GM19328 (cell line): Measurements from ENCODE around the gene GALNT9.

ENCODE experiments used
- ATAC-seq: cut with Tn5 transposase; IDR thresholded peaks from one replicate; pipeline ENCODE4 v1.9.1; 2021; ENCODE audit warnings: mild to moderate bottlenecking, moderate library complexity; ENCODE audit not compliant: unreplicated experiment

GALNT9 gene

DNA sequence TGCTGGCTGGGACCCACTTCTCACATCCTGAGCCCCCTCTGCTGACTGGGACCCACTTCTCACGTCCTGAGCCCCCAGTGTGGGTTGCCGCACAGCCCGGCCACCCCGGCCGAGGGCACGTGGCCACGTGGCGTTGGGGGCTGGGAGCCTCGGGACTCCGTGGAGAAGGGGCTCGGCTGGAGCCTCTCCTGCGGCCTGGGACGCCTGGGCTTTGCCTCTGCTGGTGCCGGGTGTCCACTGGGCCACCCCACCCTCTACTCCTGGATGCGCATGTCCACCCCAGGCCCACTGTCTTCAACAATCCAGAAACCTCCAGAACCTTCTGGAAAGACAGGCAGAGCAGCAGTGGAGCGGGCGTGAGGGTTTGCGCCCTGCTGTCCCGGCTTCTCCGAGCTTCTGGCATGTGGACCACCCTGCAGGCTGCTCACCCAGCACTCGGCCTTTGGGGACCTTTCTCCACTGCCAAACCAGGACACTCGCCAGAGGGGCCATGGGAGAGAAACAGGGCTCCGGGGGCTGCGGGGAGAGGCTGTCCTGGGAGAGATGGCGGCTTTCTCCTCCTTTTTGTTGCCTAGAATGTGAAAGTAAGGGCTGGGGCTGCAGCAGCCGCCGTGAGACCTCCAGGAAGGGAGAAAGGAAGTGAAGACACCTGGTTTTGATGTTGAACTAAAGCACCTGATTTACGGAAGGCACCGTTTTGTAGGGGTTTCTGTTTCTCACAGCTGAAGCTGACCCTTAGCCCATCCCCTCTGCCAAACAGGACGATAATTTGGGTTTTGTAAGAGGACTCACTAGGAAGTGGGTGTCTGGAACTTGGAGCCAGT lies 155.2 kb downstream of the GALNT9 start:
- ATAC-seq: no peak

DNA sequence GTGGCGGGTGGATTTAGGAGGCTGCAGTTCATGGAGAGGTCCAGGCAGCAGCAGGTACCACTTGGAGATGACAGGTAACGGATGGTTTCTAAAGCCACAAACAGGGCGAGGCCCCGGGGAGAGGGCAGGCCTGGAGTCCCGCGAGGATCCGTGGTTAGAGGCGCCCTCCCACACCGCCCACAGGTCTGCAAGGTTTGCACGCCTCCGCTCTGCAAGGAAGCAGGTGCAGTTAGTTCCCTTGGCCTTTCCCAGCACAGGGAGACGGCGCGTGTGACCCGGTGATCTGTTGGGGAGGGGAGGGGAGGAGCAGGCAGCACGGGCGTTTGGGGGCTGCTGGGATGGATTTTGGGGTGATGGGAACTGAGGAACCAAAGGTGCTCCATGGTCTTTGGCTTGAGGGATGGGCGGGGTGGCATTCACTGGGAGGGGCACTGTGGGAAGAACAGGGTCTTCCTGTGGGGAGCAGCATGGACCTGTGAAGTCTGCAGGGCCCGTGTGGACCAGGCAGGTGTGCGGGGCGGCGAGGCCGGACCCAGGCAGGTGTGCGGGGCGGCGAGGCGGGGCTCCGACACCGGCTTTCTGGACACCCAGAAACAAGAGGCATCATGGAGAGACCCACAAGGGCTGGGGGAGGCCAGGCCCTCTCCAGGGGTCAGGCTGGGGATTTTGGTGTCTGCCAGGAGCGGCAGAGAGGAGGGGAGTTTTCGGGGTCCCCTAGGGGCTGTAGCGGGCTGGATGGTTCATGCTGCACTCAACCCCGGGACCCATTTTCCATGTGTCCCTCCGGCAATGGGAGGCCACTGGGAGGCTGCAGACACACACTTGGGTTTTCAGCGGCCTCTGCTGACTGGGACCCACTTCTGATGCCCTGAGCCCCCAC lies 156.0 kb downstream of the GALNT9 start:
- ATAC-seq: no peak

DNA sequence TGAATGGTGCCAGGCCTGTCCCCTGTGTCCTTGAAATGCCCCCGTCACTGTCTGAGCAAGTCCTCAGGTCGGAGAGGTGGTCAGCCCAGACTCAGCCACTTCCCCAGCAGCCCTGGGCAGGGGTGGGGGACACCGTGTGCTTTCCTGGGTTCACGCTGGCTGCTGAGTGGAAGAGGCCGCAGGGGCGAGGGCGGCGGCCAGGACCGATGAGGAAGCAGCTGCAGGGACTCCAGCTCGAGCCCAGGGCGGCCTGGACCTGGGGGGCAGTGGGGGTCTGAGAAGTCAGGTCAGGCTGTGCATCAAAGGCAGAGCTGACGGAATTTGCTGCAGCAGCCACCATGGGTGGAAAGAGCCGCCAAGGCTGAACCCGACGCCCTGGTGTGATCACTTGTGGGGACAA lies 156.8 kb downstream of the GALNT9 start:
- ATAC-seq: no peak

DNA sequence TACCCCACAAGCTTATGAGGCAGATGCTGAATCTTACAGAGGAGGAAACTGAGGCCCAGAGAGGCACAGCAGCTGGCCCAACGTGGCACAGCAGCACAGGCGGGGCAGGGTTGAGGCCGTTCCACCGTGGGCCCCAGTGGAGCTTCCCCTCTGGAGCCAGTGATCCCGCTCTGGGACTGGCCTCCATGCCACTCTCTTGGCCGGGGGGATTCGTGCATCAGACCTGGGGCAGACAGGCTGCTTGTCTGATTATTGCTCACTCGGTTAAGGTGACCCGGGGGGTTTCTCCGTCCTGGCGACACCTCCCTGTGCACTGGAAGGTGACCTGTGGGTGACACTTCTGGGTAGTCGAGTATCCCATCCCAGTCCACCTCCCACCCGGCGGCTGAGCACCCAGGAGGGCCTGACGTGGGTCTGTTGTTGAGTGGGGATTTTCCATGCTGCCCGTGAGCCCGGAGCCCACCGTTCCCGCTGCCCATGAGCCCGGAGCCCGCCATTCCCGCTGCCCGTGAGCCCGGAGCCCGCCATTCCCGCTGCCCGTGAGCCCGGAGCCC lies 157.3 kb downstream of the GALNT9 start:
- no peak for ATAC-seq

DNA sequence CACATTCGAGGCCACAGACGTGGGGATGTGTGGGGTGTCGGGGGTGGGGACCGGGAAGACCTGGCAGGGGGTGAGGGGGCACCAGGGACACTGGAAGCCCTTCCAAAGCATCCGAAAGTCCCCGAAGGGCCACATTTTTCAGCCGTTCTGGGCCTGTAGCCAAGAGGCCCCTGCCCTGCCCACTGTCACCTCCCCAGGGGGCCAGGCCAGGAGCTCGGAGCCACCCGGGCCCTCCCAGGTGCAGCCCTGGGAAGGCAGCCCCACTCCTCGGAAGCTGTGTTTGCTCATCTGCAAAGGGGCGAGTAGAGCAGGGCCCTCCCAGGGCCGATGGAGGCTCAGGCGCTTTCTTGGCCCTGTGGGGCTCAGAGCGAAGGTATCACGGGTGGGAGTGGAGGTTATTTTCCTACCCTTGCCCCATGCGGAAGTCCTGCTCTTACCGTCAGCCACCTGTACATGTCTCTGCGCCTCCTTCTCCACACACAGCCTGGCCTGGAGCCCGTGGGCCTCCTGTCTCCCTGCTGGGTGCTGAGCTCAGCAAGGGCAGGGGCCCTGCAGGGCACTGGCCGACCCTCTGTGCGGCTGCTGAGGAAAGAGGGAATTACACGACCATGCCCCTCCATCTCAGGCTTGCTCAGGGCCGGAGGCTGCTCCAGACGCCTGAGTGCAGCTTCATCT lies 158.0 kb downstream of the GALNT9 start:
- no peak for ATAC-seq

DNA sequence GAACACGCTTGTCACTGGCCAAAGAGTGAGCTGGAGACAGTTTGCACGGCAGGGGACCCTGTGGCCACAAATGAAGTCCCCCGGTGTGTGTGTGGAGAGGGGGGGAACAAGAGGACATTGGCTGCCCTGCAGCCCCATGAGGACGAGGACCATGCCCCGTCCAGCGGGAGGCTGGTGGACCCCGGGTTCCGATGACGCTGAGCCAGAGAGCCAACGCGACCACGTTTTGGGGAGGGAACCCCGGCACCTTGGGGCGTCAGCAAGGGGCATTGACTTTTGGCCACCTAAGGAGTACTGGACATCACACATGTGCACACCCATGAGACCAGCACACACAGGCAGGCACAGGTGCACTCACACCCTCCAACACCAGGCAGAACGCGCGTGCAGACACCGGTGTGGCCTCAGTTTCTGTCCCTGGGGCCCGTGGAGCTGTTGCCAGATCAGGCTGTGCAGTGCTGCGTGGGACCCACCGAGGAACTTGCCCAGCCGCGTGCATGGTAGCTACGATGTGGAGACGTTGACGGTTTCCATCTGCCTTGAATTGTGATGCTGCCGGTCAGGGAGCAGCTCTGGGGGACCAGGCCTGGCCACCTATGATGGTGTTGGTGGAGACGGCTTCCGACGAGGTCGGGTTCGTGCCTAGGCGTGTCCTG lies 158.6 kb downstream of the GALNT9 start:
- ATAC-seq: no peak

DNA sequence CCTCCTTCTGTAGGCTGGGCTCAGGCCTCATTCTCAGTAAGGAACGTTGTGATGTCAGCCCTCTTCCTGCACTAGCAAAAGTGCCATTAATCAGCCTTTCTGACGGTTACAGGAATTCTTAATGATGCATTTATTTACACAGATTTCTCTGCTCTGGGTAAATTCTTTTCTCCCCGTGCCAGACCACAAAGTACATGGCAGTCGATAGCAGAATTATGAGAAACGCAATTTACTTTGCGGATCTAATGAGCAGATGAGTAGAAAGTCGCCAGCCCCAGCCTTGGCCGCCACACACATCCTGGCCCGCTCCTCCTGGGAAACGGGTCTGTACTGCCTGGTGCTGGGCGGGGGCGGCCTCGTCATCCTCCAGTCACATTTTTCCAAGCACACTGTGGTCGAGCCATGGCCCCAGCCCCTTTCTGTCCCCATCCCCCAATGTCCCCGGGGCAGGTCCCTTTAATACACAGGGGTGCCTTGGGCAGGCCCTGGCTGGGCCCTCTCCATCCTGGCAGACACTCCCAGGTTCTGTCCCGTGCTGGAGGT lies 159.2 kb downstream of the GALNT9 start:
- no peak for ATAC-seq

DNA sequence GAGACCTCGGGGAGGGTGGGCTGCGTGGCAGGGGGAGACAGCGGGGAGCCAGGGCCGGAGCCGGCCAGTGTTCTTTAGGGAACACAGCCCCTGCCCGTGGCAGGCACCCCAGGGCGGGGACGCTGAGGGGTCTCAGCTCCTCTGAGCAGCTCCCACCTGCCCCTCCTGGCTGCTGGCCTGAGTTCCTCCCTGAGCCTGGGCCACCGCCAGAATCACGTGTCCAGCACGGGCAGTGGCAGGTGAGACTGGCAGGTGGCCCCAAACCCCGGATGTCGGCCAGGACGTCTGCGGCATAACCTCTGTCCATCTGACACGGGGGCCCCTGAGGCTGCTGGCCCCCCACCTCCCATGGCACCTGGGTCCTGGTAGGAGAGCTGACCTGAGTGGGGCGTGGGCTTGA lies 160.0 kb downstream of the GALNT9 start:
- ATAC-seq: no peak

DNA sequence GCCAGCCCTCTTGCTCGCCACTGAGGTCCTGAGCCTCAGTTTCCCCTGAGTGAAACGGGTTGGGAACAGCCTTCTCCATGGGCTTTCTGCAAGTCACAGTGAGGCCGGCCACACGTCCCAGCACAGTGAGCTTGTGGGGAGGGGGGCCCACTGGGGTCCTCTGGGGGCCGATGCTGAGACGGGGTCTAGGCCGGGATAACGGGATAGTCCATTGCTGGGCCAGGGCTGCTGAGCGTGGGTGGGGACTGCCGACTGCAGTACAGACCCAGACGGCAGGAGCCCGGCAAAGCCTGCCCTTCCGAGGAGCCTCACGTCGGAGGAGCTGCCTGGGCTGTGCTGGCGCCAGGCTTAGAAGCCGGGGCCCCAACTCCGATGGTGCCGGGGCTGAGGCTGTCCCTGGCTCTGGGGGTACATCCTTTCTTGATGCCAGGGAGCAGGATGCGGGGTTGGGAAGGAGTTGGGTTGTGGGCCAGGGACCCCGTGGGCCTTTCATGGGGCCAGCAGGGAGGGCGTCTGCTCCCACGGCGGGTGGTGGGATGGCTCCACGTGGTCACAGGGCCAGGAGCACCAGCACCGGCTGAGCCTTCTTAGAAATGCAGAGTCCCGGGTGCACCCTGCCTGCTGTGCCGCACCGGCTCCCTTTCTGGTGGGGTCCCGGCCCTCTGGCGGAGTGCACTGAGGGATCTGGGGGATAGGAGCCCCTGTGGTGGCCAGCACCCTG lies 160.9 kb downstream of the GALNT9 start:
- no peak for ATAC-seq

DNA sequence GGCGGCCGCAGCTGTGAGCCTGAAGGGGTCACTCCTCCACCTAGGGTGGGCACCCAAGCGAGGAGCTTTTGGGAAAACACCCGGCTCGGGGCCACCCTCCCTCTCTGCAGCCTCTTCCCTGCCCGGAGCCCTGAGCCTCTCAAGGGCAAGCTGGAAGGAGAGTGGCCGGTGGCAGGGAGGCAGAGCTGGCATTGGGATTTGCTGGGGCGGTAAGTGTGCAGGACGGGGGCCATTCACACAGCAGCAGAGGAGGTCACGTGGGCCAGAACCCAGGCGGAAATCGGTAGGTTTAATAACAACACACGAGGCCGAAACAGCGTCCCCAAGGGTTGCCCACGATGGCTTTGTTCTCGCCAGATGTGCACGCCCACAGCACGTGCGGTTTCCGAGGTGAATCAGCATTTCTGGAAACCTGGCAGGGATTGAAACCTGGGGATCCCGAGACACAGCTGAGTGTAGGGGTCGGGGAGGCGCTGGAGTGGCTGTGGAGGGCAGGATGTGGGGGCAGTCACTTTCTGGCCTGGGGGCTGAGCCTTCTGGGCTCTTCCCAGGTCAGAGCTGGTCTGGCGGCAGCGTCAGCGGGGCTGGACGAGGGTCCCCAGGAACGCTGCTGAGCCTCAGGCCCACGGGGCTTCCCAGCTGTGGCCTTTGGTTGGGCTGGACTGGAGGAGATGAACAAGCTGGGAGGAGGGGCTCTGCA lies 161.6 kb downstream of the GALNT9 start:
- no peak for ATAC-seq

DNA sequence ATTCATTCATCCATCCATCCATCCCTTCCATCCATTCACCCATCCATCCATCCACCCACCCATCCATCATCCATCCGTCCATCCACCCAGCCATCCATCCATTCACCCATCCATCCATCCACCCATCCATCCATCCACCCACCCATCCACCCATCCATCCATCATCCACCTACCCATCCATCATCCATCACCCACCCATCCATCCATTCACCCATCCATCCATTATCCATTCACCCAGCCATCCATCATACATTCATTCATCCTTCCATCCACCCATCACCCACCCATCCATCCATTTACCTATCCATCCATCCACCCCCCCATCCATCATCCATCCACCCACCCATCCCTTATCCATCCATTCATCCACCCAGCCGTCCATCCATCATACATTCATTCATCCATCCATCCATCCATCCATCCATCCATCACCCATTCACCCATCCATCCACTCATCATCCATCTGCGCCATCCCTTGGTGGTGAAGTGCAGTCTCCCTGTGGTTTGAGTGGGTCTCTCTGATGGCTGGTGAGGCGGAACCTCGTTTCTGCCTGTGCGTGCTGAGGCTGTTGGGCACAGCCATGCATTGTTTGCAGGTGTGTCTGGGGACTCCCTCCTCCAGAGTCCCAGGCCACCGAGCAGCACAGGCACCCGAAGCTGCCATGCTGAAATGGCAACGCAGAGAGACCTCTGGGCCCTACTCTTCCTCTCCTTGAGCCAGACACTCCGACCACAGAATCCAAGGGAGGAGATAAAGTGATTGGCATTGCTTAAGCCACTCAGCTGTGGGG lies 162.4 kb downstream of the GALNT9 start:
- no peak for ATAC-seq

DNA sequence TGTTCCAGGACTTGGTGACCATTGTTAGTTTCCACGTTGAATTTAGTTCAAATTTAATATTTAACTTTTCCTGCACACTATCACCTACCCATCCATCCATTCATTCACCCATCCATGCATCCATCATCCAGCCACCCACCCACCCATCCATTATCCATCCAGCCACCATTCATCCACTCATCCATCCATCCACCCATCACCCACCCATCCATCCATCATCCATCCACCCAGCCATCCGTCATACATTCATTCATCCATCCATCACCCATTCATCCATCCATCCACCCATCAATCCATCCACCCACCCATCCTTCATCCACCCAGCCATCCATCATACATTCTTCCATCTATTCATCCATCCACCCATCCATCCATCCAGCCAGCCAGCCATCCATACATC lies 163.3 kb downstream of the GALNT9 start:
- ATAC-seq: no peak

DNA sequence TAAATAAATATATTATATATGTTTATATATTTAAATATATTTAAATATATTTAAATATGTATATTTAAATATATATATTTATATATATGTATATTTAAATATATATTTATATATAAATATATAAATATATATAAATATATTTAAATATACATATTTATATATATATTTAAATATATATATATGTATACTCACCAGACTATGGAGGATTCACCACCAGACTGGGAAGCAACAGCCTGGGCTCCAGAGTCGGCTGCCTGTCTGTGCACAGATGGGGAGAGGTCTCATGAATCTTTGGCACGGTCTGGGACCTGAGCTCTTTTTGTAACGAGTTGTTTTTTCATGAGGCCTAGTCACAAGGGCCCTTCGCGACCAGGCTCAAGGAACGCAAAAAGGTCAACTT lies 163.8 kb downstream of the GALNT9 start:
- no peak for ATAC-seq

DNA sequence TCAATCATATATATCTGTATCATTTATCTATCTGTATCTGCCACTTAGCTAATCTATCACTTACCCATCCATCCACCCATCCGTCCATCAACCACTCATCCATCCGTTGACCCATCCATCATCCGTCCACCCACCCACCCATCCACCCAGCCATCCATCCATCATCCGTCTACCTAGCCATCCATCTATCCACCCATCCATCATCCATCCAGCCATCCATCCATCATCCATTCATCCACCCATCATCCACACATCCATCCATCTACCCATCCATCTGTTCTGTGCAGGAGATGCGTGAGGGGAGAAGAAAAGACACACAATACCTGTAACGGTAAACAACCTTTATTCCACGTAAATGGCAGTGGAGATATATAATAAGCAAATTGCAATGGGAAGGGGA lies 165.0 kb downstream of the GALNT9 start:
- no peak for ATAC-seq

DNA sequence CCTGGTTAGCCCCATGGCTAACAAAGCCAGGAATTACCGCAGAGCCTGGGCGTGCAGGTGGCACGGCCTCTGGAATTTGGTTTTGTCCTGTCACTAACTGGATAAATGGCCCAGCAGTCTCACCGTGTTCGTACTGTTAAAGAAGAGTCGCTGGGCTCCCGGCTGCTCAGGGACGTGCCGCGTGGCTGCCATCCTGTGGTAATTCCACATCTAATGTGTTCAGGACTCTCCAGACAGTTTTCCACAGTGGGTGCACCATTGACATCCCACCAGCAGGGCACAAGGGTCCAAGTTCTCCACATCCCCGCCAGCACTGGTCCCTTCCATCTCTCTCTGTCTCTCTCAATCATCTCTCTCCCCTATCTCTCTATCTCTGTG lies 165.5 kb downstream of the GALNT9 start:
- ATAC-seq: no peak

DNA sequence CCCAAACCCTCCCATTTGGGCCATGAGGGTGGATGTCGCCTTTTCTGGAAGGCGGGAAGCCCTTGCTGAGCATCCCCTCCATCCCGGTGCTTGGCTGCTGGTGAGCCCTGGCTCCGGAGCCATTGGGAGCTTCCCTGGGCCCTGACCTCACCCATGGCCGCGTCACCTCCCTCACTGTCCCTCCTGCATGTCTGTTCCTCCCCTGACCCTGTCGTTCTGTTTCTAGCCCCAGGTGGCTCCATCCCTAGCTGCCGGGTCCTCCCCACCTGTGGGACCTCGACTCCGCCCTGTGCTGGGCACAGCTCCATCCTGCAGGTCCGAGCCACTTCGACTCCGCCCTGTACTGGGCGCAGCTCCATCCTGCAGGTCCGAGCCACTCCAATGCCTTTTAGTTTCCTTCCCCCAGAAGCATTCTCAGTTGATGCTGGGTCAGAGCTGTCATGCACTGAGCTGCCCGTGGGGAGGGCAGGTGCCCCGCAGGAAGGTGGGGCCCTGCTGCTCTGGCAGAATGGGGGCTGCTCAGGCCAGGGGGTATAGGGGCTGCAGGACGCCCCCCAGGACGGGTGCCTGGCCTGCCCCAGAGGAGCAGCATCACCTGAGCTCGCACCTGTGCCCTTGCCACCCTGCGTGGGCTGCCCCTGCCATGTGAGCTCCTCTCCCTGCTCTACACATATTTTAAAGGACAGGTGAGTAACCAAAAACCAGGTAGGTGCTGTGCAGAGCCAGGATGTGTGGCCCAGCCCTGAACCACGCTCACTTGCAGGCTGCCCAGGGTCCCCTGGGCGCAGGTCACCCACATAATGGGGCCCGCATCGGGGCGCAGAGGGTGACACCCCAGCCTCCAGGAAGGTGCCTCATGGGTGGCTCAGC lies 166.1 kb downstream of the GALNT9 start:
- no peak for ATAC-seq

DNA sequence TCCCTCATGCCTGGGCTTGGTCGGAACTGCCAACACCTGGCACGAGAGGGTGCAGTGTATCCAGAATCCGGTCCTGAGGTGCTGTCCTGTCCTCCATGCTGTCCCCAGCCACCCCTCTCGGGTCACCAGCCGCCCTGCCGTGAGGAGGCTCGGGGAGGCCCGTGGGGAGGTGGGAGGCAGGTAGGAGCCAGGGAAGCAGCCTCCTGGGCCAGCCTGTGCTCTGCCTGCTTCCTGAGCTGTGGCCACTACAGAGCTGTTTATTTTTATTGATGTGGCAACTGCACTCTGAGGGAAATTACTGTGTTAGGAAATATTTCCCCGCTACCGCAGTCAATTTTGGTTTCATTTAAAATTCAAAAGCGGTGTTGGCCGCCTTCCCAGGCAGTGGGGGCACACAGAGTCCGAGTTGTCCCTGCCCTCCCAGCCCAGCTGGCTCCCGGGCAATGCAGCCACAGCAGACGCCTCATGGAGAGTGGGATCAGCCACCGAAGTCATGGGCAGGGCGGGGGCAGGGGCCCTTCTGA lies 166.8 kb downstream of the GALNT9 start:
- ATAC-seq: no peak
